Stimulated activated CD4-positive, alpha-beta T cell treated with anti-CD3 and anti-CD28 coated beads, Interleukin-2, amount 100 ng/mL, for 24 hours (primary cell): ENCODE results near the gene PLXNB1.

Source experiments
- DNase-seq, 2 donors: peaks; one replicate each; pipeline ENCODE4 v3.0.0-alpha.2; 2020

The PLXNB1 gene

DNA sequence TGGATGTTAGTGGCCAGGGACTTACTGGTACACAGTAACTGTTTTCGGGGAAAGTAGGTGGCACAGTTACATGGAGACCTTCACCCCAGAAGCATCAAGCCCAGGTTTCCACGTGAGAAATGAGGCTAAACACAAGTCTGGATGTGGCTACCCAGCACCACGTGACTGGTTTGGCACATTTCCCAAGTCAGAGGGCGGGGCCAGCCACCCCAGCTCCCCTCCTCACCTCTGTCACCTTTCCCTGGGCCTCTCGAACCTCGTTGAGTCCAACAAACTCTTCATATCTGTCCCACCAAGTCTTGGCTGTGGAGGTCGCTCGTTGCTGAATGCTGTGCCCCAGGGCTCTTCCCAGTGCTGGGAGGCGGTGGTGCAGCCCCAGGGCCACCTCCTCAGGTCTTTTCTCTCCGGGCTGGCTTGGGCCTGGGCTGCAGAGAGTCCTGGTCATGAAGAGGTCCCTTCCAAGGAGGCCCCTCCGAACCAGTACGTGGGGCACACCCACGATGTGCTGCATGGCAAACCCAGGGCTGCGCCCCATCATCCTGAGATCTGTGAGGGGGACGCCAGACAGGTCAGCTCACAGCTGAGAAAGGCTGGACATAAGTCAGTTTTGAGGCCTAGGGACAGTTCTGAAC, 4.8 kb upstream of the PLXNB1 start:
- DNase-seq, result no peak

GRCh38 chr3:48433472-48434118, 3.7 kb upstream of the PLXNB1 start:
- DNase-seq, result no peak

- no peak for DNase-seq
Observed at GRCh38 chr3:48432411-48433371, 2.8 kb upstream of the PLXNB1 start.

- no peak for DNase-seq
Observed at GRCh38 chr3:48431224-48432029, 1.5 kb upstream of the PLXNB1 start.

DNA sequence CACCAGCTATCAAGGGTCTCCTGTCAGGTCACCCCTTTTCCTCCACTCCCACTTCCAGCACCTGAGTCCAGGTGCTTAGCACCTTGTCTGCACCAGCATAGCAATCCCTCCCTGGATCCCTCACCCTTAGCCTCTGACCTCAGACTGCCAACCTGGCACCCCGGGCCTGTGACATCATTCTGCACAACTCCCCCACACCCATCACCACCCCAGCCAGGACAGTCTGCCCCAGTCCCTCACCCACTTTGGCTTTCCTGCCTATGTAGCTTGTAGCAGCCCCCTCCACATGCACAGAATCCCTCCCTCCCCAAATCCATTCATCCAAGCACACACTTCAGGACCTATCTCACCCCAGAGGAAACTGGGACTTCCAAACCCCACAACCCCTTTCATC, 819 bp upstream of the PLXNB1 start:
- DNase-seq, result no peak

- peak; percentile 68 for DNase-seq
Observed at GRCh38 chr3:48429317-48429959, 448 bp downstream of the PLXNB1 start.

DNA sequence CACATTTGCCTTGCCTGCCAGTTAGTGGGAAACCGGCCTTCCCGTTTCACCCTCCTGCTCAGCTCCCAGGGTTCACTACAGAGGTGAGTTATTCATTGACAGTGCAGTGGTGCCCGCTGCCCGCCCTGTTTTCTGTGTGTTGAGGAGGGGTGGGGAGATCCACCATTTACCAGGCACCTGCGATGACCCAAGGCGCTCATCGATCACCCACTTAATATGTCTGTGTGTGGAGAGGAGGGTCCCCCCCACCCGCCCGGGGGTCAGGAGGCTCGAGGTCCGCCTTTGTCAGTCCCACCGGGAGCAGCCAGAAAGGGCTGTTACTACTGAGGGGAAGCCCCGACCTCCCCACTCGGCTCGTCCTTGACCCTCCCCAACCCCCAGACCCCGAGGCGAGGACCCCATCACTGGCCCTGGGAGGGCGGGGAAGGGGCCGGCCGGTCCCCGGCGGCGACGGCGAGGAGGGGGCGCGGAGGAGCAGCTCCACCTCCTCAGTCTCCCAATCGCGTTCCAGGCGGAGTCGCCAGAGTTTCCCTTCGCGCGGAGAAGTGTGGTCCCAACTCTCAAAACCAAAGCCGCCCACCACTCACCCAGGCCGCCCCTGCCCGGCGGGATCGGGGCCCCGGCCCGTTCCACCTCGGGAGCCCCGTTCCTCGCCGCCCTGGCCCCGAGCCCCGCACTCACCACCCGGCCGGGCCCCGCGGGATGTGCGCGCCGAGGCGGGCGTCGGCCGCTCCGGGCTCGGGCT, 1.1 kb downstream of the PLXNB1 start:
- no peak for DNase-seq

- no peak for DNase-seq
Observed at GRCh38 chr3:48428088-48428571, 1.8 kb downstream of the PLXNB1 start.

- DNase-seq, result no peak
Observed at GRCh38 chr3:48427630-48427962, 2.3 kb downstream of the PLXNB1 start.

DNA sequence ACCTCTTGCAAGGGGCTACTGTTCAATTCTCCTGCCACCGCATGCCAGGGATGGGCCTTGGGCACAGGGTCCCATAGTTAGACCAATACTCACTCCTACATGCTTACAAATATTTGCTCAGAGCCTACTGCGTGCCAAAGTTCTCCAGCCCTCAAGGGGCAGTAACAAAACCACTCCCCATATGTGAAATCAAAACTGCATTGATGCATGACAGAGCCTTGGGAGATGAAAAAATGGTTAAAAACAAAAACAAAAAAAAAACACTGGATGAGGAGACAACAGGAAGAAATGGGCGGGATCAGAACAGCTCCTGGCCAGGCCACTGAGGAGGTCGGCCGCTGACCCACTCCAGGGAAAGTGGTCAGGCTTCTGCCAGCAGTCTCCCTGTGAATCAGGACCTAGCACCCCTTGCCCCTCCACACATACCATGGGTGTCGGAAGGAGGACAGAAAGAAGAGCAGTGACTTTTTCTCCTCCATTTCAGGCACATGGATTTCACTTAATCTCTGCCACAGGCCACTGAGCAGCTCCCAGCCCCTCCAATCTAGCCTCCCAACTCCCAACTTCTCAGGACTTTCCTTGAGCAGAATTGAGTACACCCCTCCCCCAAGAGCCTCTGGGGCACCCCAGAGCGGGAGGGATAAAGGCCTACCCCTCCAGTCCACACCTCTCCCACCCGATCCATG, 2.8 kb downstream of the PLXNB1 start:
- no peak for DNase-seq

GRCh38 chr3:48426401-48426909, 3.4 kb downstream of the PLXNB1 start:
- no peak for DNase-seq

DNA sequence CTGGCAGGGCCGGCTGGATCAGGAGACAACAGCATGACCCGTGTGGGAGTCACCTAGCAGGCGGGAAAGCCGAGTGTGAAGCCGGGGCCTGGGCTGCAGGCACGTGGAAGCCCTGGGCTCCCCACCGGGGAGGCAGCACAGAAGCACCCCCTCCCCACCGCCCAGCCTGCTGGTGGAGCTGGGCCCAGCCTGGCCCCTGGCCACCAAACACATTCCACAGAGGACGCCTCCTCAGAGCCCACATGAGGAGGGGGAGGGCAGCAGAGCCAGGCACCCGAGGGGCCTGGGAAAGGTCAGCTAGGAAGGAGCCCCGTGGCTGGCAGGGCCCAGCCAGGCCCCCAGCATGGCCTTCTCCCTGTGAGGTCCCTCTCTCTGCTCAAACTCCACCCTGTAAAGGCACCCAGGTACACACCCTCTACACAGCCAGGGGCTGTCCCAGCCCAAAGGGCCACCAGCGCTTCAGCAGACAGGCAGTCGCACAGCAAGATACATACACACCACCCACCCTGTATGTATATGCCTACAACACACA, 4.5 kb downstream of the PLXNB1 start:
- no peak for DNase-seq

- DNase-seq, result no peak
Observed at GRCh38 chr3:48423883-48424695, 5.8 kb downstream of the PLXNB1 start.

DNA sequence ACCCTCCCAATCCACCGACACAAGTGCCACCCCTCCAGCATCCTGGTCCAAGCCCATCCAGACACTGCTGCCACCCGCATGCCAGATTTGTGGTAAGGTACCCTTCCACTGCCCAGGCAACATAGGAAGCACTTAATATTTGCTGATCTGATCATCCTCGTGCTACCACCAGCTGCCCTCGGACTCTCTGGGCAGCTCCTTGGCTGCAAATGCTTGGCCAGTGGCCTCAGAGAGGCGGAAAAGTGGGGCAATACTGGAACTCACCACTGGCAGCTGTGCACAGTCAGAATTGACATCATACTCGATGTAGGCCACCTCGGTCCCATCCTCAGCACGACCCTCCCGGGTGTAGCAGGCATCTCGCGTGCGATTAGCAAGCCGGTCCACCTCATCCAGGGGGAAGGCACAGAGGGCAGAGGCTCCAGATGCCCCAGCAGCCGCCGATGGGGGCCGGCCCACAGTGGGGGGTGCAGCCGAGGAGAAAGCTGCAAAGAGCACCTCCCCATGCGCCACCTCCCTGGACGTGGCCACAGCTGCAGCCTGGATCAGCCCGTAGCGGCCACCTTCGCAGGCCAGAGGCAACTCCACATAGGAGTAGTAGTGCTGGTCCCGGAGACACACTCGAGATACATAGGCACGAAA, 6.5 kb downstream of the PLXNB1 start:
- no peak for DNase-seq

DNA sequence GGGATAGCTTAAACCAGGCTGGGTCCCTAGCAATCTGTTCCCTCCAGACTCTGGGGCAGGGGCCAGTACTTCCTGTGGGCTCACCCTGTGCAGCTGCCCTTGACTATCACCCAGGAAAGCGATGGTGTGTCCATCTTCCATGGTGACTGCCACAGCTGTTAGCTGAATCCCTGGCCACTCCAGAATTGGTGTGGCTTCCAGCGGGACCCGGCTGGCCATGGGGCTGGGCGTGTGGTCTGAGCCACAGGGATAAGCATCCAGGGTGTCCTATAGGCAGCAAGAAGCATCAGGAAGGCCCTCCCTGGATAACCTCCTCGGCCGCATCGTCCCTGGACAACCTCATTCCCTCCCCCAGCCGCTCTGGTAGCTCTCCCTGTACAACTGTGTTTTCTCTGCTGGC, 7.2 kb downstream of the PLXNB1 start:
- no peak for DNase-seq

- no peak for DNase-seq
Observed at GRCh38 chr3:48422272-48422671, 7.6 kb downstream of the PLXNB1 start.

DNA sequence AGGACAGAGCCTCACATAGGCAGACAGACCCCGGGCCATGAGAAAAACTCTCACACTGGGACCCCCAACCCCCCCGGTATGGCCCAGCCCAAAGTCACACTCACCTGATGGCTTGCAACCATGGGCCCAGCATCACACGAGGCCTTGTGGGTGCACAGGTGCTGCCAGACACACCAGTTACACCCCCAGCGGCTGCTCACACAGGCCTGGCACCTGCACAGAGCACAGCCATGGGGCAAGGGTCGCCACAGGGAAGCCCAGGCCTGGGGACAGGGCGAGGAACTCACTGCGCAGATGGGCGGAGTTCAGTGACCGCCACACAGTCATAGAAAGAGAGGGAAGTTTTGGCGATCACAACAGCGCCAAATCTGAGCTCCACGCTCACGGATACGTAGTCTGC, 9.3 kb downstream of the PLXNB1 start:
- DNase-seq, result no peak

- DNase-seq, result no peak
Observed at GRCh38 chr3:48419597-48419996, 10.3 kb downstream of the PLXNB1 start.

- DNase-seq, result no peak
Observed at GRCh38 chr3:48419149-48419548, 10.7 kb downstream of the PLXNB1 start.
